Activated CD4-positive, alpha-beta T cell treated with anti-CD3 and anti-CD28 coated beads, Interleukin-2, amount 50 U/mL, for 4 hours (primary cell): ENCODE measurements around the gene CHST13.
"Not testable (repeated sequence)": the region's sequence is repeated elsewhere in the genome, so short reads cannot be mapped to it uniquely, and the experiment has no call there.

ENCODE experiments used
- DNase-seq, 2 experiments: peaks; one replicate each; pipeline ENCODE4 v3.0.0-alpha.2; 2020

The CHST13 gene

DNA sequence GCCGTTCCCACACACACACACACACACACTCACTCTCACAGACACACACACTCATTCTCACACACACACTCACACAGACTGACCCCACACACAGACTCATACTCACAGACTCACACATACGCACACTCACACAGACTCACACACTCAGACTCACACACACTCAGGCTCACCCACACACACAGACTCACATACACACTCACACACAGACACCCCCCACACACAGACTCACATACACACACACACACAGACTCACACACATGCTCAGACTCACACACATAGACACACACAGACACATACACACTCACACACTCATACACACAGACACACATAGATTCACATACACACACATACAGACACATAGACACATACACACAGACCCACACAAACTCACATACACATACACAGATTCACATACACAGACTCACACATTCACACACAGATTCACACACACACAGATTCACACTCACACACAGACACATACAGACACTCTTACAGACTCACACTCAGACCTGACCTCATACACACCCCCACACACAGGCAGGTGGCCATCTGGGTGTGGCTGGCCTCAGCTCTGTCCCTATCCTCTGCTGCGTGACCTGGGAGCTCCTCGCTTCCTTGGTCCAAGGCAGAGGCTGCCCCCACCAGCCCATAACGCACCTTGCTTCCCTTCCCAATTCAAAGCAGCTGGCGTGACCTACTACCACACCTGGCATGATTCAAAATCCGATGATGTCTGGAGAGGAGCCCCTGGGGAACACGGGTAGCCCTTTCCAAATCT is 32.9 kb downstream of the CHST13 start:
- DNase-seq = no peak

DNA sequence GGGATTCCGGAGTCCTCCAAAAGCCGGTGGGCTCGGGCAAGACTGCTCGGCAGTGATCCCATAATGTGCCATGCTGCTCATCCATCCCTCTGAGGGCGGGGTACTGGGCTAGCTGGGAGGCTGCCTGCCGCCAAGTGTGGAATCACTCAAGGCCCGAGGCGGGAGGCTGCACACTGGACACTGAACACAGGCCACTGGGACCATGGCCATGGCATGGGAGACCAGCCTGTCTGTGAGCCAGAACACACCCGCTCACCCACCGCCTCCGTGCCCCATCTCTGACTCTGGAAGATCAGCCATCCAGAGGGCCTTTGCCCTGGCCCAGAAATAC is 33.4 kb downstream of the CHST13 start:
- DNase-seq = no peak

DNA sequence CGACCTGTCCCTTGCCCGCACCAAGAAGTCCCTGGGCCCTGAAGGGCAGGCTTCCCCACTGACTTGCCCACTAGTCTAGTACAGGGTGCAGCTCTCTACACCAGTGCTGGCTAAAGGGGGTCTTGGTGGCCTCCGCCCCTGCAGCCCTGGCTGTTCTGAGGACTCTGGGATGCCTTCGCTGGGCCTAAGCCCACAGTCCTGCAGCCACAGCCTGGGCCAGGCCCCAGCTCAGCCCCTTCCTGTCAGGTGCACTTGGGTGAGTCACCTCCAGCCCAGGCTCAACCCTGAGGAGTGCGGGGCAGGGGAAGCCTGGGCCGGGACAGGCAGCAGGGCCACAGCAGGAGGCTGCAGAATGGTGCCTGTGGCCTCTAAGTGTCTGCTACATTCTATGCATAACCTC is 33.8 kb downstream of the CHST13 start:
- no peak for DNase-seq

DNA sequence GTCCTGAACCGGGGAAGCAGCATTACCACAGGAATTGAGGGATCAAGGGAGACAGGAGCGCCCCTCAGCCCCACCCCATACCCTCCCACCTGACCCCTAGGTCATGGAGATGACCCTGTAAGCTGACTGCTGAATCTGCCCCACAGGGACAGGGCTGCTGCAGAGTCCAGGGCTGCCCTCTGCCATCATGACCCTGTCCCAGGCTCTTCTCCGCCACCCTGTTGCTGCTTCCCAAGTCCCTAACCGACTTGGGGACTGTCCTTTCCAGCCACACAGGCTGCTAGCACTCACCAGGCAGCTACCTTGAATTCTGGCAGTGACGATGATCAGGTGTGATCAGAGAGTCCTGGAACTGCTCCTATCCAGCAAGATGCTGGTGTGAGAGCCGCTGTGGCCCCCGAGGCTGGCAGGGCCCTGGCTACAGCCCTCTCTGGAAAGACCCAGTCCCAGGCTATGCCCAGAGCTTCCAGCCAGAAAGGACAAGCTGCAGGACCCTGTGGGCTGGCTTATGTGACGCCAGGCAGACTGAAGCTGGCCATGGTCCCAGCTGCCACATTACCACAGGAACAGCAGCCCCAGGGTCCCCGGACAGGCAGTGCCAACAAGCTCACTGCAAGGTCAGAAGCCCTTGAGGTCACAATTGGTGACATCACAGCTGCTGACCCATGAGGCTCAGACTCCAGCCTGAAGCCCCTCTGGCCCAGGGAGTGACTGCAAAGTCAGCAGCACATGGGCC is 34.5 kb downstream of the CHST13 start, which contains the start of gene C3orf22:
Gene C3orf22 (minus strand): TSS at position 597 of the 736 bp plus-strand sequence. CDS start 5,542 bp downstream, outside the sequence.
- DNase-seq = no peak

DNA sequence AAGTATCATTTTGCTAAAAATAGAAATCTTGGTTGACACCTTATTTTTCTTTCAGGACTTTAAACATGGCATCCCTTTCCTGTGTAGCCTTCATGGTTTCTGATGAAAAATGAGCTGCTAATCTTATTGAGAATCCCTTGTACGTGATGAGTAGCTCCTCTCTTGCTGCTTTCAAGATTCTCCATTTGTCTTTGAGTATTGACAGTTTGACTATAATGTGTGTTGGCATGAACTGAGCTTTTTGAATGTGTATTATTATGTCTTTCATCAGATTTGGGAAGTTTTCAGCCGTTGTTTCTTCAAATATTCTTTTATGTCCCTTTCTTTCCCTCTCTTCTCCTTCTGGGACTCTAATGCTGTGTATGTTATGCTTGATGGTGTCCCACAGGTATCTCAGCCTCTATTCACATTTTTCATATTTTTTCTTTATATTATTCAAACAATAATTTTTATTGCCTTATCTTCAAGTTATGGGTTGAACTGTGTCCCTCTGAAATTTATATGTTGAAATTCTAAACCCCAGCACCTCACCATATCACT is 38.9 kb downstream of the CHST13 start:
- DNase-seq = no peak

DNA sequence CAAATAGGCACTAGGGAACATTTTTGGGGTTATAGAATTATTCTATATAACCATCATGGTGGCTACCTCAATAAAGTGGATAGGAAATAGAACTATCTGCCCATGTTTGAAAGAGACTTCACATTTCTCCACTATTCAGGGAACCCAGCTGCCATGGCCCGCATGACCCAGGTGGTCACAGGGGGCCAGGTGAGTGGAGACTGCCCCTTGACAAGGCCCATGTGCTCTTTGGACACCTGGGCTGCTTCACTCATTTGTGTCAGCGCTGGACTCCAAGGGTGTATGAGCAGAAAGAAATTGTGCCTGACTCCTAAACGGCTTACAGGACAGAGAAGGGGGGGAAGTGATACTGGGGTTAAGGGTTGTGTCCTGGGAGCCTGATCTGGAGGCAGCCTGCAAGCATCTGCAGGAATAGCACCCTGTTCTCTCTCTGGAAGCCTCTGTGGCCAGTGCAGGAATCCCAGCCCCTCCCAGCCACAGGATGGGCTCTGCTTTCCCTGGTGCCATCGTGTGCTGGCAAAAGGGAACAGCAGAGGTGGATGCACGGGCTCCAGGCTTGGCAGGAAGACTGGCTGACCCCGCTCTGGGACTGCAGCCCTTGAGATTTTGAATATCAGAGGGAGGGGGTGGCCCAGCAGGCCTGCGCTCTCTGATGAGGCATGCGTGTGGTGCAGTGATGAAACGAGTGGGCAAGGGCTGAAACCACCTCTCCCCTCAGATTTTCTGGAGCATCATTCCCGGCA is 43.9 kb downstream of the CHST13 start:
- DNase-seq = no peak

DNA sequence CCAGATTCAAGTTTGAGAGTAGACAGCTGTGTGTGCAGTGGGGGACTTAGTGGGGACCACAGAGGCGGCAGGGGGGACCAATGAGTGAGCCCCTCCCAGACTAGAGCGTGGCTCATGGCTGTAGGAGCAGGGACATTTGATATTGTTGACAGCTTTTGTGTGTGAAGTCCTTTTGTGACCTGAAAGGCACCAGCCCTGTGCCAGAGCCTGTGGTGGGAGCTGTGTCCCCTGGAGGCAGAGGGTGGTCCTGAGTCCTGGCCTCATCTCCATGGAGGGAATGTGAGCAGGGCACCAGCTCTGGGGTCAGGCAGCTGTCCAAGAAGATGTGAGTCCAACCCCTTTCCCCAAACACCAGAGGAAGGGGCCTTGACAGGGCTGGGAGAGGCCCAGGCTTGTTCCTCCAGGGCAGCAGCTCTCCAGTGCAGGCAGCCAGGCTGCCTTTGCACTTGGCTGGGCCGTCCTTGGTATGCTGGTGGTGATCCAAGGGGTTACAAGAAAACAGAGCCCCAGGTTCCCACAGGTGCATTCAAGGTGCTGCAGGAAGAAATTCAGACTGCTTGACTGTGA is 44.9 kb downstream of the CHST13 start:
- no peak for DNase-seq

DNA sequence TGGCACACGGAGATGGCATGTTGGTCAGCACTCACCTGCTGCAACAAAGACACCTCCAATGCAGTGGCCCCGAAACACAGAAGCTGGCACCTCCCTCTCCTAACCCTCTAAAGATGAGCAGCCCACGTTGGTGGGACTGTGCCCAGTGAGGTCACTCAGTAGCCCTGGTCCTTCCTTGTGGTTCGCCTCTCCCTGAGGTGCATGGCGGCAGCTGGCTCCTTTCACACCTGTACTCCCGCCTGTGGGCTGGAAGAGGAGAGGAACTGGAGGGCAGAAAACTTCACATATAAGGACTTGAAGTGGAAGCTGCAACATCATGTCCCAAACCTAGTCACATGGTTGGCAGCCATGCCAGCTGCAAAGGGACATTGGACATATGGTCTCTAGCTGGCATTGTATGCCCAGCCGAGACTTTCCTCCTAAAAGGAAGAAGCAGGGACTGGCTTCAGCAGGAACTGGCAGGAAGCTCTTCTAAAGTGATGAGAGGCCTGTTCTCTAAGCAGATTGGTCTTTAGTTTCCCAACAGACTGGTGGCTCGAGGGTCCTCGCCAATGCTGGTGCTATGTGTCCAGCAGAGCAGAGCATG is 45.5 kb downstream of the CHST13 start:
- DNase-seq = no peak

DNA sequence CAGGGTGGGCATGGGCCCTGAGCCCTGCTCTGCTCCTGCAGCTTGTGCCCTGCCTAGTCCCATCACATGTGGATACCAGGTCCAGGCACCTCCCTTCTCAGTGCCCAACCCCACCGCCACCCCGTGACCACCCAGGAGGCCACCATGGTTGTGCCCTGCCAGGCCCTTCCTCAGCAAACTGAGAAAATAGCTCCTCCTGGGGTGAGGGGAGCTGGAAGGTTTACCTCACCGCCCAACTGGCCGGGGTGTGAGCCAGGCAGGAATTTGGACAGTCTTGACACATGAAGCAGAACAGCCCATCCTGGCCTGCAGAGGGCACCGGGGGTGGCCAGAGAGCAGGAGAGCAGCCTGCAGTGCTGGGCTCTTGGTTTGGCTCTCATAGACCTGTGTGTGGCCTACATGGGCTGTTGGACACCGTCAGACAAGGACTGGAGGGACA is 46.2 kb downstream of the CHST13 start:
- no peak for DNase-seq

DNA sequence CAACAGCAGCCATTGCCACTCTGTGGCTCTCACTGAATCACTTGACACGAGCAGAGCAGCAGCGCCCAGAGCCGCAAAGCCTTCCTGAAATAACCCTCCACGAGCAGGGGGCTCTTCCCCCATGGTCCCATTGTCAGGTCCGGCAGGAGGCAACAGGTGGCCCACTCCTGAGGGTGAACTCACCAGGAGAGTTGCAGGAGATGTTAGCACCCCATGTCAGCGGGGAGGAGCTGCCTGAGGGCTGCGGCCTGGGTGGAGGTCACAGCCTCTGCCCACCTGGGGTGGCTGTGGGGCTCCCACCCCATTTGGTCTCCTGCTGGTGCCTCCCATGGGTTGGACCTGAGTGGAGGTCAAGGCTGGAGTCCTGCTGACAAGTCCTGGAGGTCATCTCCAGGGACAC is 47.1 kb downstream of the CHST13 start:
- no peak for DNase-seq

DNA sequence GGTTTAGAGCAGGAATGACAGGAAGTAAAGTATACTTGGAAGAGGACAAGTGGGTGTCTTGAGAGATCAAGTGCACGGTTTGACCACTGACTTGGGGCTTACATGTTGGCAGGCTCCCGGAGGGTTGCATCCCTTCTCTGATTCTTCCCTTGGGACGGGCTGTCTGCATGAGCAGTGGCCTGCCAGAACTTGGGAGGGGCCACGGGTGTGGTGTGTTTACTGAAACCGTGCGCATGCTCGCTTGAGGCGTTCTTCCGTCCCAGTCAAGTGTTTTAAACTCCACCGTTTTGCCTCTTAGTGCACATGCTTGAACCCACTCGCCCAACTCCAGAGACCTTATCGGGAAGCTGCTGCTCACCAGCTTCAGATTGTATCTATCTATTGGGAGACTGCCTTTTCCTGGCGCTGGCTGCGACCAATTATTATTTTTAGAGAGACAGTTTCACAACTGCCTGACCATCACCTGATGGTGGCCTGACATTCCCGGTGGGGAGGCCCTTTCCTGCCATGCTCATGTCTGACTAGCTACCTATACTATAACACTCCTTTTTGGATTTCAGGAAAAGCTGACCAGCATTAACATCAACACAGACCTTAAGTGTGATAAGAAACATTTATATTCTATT is 49.6 kb downstream of the CHST13 start:
- no peak for DNase-seq

DNA sequence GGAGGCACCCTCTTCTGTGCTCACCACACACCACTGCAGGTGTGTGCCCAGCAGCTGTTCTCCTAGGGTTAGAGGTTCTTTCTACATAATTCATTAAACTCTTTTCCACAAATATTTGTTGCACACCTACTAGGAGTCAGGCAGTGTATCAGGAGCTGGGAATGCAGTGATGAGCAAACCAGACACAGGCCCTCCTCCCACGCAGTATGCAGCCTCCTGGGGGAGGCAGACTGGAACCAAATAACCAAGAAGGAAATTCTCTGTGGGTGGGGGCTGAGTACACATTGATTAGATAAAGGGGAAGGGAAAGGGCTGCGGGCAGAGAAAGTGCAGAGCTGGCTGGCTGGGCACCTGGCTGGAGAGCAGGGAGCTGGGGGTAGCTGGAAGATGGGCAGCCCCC is 53.3 kb downstream of the CHST13 start:
- no peak for DNase-seq

DNA sequence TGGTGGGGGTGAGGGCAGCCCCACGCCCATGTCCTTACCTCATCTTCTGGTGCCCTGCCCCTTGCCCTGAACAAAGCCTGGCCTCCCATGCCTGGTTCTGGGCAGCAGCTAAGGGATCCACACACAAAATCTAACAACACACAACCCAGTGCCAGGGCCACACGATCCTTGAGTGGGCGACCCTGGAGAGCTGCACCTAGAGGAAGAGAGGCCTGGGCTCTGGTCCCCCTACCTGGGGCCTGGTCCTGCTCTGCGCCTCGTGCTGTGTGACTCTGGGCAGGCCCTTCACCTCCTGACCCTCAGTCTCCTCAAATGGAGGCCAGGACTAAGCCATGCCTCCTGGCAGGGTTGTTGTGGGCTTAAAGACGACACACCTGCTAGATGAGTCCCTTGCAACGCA is 54.7 kb downstream of the CHST13 start:
- DNase-seq = no peak

DNA sequence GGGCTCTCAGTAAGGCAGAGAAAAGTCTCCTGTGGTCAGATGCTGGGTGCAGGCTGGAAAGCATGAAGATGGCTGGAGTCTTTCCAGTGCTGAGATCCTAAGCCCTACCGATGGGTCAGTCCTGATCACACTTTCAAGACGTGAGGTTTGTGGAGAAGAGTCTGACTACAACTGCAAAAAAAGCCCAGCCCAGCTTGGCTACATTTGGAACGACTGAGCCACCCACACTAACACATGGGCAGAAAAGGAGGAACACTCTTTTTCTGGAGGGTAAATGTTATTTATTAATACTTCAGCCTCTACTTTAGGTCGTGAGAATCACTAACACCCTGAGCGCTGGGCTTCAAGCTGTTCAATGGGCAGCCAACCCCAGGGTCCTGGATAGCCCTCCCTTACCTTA is 56.8 kb downstream of the CHST13 start:
- DNase-seq = no peak

DNA sequence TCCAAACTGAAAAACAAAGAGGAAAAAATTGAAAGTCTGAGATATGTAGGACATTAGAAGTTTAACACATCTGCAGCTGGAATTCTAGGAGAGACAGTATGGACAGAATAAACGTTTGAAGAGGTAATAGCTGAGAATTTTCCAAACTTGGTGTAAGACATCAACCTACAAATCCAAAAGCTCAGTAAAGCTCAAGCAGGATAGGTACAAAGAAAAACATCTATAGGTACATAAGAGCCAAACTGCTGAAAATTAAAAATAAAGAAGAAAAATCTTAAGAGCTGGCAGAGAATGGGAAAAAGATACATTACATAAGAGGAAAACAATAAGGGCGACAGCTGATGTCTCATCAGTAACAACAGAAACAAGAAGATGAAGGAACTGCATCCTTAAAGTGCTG is 57.6 kb downstream of the CHST13 start:
- no peak for DNase-seq

DNA sequence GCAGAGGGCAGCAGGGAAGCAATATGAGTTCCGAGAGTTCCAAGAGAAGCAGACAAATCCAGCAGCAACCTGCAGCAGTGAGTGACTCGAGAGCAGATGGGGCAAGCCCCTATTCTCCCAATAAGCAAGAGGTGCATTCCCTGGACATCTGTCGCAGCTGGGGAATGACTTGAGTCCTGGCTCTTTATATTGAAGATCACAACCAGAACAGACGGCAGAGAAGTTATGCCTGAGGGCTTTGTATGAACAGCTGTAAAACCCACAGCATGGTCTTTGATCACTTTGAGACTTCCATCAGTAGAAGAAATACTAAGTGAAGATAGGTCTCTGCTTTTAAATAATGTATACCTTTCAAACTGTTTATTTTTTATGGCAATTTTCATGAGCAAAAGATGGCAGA is 58.4 kb downstream of the CHST13 start:
- no peak for DNase-seq

DNA sequence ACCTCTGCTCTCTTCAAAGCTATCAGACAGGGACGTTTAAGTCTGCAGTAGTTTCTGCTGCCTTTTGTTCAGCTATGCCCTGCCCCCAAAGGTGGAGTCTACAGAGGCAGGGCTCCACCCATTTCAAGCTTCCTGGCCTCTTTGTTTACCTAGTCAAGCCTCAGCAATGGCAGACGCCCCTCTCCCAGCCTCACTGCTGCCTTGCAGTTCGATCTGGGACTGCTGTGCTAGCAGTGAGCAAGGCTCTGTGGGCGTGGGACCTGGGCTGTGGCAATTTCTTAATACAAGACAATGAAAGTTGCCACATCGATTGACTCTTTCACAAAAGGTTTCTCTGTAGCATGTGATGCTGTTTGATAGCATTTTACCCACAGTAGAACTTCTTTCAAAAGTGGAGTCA is 67.6 kb downstream of the CHST13 start:
- not testable (repeated sequence) for DNase-seq
